Mucosa of descending colon (tissue), 3 donors: Measurements from ENCODE around the gene CTNNA3. TPM values are rescaled to one million over a fixed set of nuclear protein-coding genes. Genes with fewer than 3 reads are reported as not detected.

Experiments
- ATAC-seq: fragments of 200-7000 bp; cut with Tn5 transposase; one replicate; pipeline ENCODE4 v1.9.1; 2020; ENCODE audit warnings: mild to moderate bottlenecking, moderate library complexity
- DNase-seq, 3 donors: peaks; one replicate each; pipeline ENCODE4 v3.0.0-alpha.2; 2020
- H3K36me3 ChIP-seq: fragments of 200-600 bp; one replicate; pipeline ENCODE4 v1.8.0; 2021; ENCODE audit warnings: low read depth, mild to moderate bottlenecking
- H3K4me1 ChIP-seq: fragments of 200-600 bp; one replicate; pipeline ENCODE4 v1.8.0; 2021; ENCODE audit warnings: low read depth, mild to moderate bottlenecking
- H3K4me3 ChIP-seq: fragments of 200-600 bp; one replicate; pipeline ENCODE4 v1.8.0; 2021; ENCODE audit warnings: mild to moderate bottlenecking
- H3K9me3 ChIP-seq: fragments of 200-600 bp; one replicate; pipeline ENCODE4 v1.8.0; 2021; ENCODE audit warnings: mild to moderate bottlenecking
- CTCF ChIP-seq: fragments of 200-600 bp; IDR thresholded peaks from one replicate; pipeline ENCODE4 v1.8.0; 2022; ENCODE audit warnings: antibody characterized with exemption, mild to moderate bottlenecking
- intact Hi-C, 2 donors: fragments of 100-400 bp; cut with DNase I in 1 of 2; cut with micrococcal nuclease in 1 of 2; formaldehyde crosslinking; loops; one replicate each; pipeline versions ENCODE4 v1.11.0 to v1.11.1; 2022; cut with DNase I, micrococcal nuclease
- total RNA-seq, 3 donors: library from RNA; stranded (reverse); fragmentation: NEBNext Ultra II Directional in 2 of 3; extraction: Animal tissue kit (Norgen Biotek cat#: 25700) in 2 of 3; gene quantifications; one replicate each; pipeline versions ENCODE4 v1.2.1 to v1.2.4, GENCODE V29; 2021 to 2023
- donor health status: DM: no; HTN: no; CAD: no; lungs with moderate emphysema.
- donor health status: DM: no; HTN: no; CAD: no.
- donor health status: DM: no; HTN: yes; CAD: no.

CTNNA3 gene
- total RNA-seq, 3 donors from 2014 or later = 0.52 to 7.5 (median 0.70) TPM

- Histone ChIP-seq H3K36me3 (no peaks in the 10 kb centered on the region), H3K9me3 (no peaks in the 10 kb centered on the region), H3K4me1 (no peaks in the 10 kb centered on the region), H3K4me3 (no peak overlapping the region)
- no peak for TF ChIP-seq CTCF
- intact Hi-C loops = no loop called here
- ATAC-seq (no peak), DNase-seq (no peak)
These were observed 1788.7 kb downstream of the CTNNA3 start for GRCh38 chr10:65907199-65907712.

GRCh38 chr10:65903620-65904019, 1792.4 kb downstream of the CTNNA3 start:
- intact Hi-C loops = no loop called here
- DNase-seq (no peak), ATAC-seq (no peak)
- Histone ChIP-seq H3K4me1 (no peaks in the 10 kb centered on the region), H3K9me3 (no peaks in the 10 kb centered on the region), H3K36me3 (no peaks in the 10 kb centered on the region), H3K4me3 (no peak overlapping the region)
- no peak for TF ChIP-seq CTCF

- intact Hi-C loops = no loop called here
- no peak for TF ChIP-seq CTCF
- ATAC-seq (no peak), DNase-seq (no peak)
- Histone ChIP-seq H3K4me3 (no peak overlapping the region), H3K4me1 (no peaks in the 10 kb centered on the region), H3K36me3 (no peaks in the 10 kb centered on the region), H3K9me3 (no peaks in the 10 kb centered on the region)
These were observed 1795.7 kb downstream of the CTNNA3 start for GRCh38 chr10:65900271-65900670.

GRCh38 chr10:65898055-65898454, 1797.9 kb downstream of the CTNNA3 start:
- no peak for DNase-seq
- intact Hi-C loops = no loop called here
- no peak for ATAC-seq
- TF ChIP-seq CTCF = no peak
- Histone ChIP-seq H3K4me3 (no peak overlapping the region), H3K4me1 (no peaks in the 10 kb centered on the region), H3K9me3 (no peaks in the 10 kb centered on the region), H3K36me3 (no peaks in the 10 kb centered on the region)

GRCh38 chr10:65894961-65895360, 1801.0 kb downstream of the CTNNA3 start:
- DNase-seq (no peak), ATAC-seq (no peak)
- Histone ChIP-seq H3K4me1 (no peaks in the 10 kb centered on the region), H3K36me3 (no peaks in the 10 kb centered on the region), H3K9me3 (no peaks in the 10 kb centered on the region), H3K4me3 (no peak overlapping the region)
- intact Hi-C loops = no loop called here
- TF ChIP-seq CTCF = no peak

GRCh38 chr10:65894379-65894778, 1801.6 kb downstream of the CTNNA3 start:
- DNase-seq (no peak), ATAC-seq (no peak)
- intact Hi-C loops = no loop called here

More at GRCh38 chr10:65894379-65894778, 1801.6 kb downstream of the CTNNA3 start:
- no peaks in the 10 kb centered on the region for H3K4me1 ChIP-seq
- H3K9me3 ChIP-seq = no peaks in the 10 kb centered on the region
- H3K36me3 ChIP-seq = no peaks in the 10 kb centered on the region
- H3K4me3 ChIP-seq = no peak overlapping the region
- TF ChIP-seq CTCF = no peak
